ENCODE measurements around the gene TOX3.

DNA sequence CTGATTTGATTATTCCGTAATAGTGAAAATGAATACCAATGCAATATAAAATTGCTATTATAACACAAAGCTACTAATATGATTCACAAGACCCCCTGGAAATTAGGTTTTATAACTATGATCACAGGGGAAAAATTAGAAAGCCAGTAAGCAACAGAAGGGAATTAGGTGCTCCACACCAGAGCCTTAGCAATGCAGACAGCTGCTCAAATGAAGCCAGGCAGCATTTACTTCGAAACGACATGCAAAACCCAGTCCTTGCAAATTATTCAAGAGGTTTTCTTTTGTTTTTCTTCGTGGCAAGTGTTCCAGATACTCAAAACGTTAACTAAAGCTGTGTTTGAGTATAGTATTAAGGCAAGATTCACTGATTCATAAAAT, 47.9 kb downstream of the TOX3 start:
- TF ChIP-seq TAF1 (IDR thresholded peaks at IDR 0.05; ENCODE audit: low read depth, low read length), result no peak
- TF ChIP-seq POLR2AphosphoS5 (IDR thresholded peaks at IDR 0.05; ENCODE audit: low read depth, low read length), result no peak
- TF ChIP-seq POLR2A (IDR thresholded peaks at IDR 0.05; ENCODE audit: low read depth, low read length), result no peak
- TF ChIP-seq PAX5 (IDR thresholded peaks at IDR 0.05; ENCODE audit: insufficient read depth, low read length, severe bottlenecking), result no peak
- TF ChIP-seq SPI1 (IDR thresholded peaks at IDR 0.05; ENCODE audit: low read depth, low read length), result no peak

Measured in GM12891 (cell line).